H9 (cell line): Measurements from ENCODE around the gene SSB. TPM values are rescaled to one million over a fixed set of nuclear protein-coding genes. Genes with fewer than 3 reads are reported as not detected.

Source experiments
- DNase-seq: peaks from one replicate; pipeline ENCODE4 v3.0.0-alpha.2; 2017
- H2AFZ ChIP-seq: one replicate; pipeline ENCODE4 v1.6.1; 2013; ENCODE audit warnings: mild to moderate bottlenecking, low read length, control low read depth, moderate library complexity
- H2AK5ac ChIP-seq: 2 replicates; pipeline ENCODE4 v1.6.1; 2013; ENCODE audit warnings: low read length, control low read depth, mixed read lengths; ENCODE audit not compliant: insufficient read length
- H2BK120ac ChIP-seq: one replicate; pipeline ENCODE4 v1.6.1; 2013; ENCODE audit warnings: low read depth, mild to moderate bottlenecking, low read length, control low read depth, inconsistent platforms; ENCODE audit not compliant: poor library complexity, severe bottlenecking
- H2BK12ac ChIP-seq: 2 replicates; pipeline ENCODE4 v1.6.1; 2013; ENCODE audit warnings: low read length, control low read depth, mixed read lengths, low read depth; ENCODE audit not compliant: insufficient read length
- H2BK15ac ChIP-seq: 2 replicates; pipeline ENCODE4 v1.6.1; 2013; ENCODE audit warnings: low read depth, low read length, control low read depth
- H2BK20ac ChIP-seq: one replicate; pipeline ENCODE4 v1.6.1; 2013; ENCODE audit warnings: low read depth, mild to moderate bottlenecking, low read length, control low read depth, inconsistent platforms; ENCODE audit not compliant: poor library complexity, severe bottlenecking
- H2BK5ac ChIP-seq: 2 replicates; pipeline ENCODE4 v1.6.1; 2013; ENCODE audit warnings: low read length, control low read depth, mixed read lengths; ENCODE audit not compliant: insufficient read length
- H3K14ac ChIP-seq: 2 replicates; pipeline ENCODE4 v1.6.1; 2013; ENCODE audit warnings: low read length, control low read depth; ENCODE audit not compliant: insufficient read depth
- H3K18ac ChIP-seq: 2 replicates; pipeline ENCODE4 v1.6.1; 2013; ENCODE audit warnings: low read depth, mild to moderate bottlenecking, mixed read lengths, low read length, control low read depth; ENCODE audit not compliant: insufficient read length
- H3K23ac ChIP-seq: 2 replicates; pipeline ENCODE4 v1.6.1; 2013; ENCODE audit warnings: low read length, control low read depth, mixed read lengths, low read depth; ENCODE audit not compliant: insufficient read length
- H3K23me2 ChIP-seq: 2 replicates; pipeline ENCODE4 v1.6.1; 2013; ENCODE audit warnings: low read depth, mild to moderate bottlenecking, mixed read lengths, low read length, control low read depth; ENCODE audit not compliant: insufficient read length, poor library complexity, severe bottlenecking
- H3K27ac ChIP-seq: 2 replicates; pipeline ENCODE4 v1.5.1; 2013; ENCODE audit warnings: low read length, control low read depth, mixed read lengths, low read depth; ENCODE audit not compliant: insufficient read length
- H3K27me3 ChIP-seq: 2 replicates; pipeline ENCODE4 v1.6.1; 2013; ENCODE audit warnings: low read length, control low read depth, inconsistent platforms; ENCODE audit not compliant: insufficient read depth
- H3K4ac ChIP-seq: 2 replicates; pipeline ENCODE4 v1.6.1; 2013; ENCODE audit warnings: low read depth, mild to moderate bottlenecking, control low read depth, inconsistent platforms, low read length, moderate library complexity
- H3K4me1 ChIP-seq: 2 replicates; pipeline ENCODE4 v1.6.1; 2013; ENCODE audit warnings: low read length, control low read depth, inconsistent platforms; ENCODE audit not compliant: insufficient read depth
- H3K4me2 ChIP-seq: 2 replicates; pipeline ENCODE4 v1.6.1; 2013; ENCODE audit warnings: low read length, control low read depth, mixed read lengths; ENCODE audit not compliant: insufficient read length, insufficient read depth
- H3K56ac ChIP-seq: 2 replicates; pipeline ENCODE4 v1.6.1; 2013; ENCODE audit warnings: low read depth, mild to moderate bottlenecking, mixed read lengths, low read length, control low read depth; ENCODE audit not compliant: insufficient read length
- H3K79me1 ChIP-seq: 2 replicates; pipeline ENCODE4 v1.6.1; 2013; ENCODE audit warnings: low read depth, mild to moderate bottlenecking, moderate library complexity, low read length, control low read depth, inconsistent platforms; ENCODE audit not compliant: insufficient read depth, poor library complexity, severe bottlenecking
- H3K79me2 ChIP-seq: 2 replicates; pipeline ENCODE4 v1.6.1; 2013; ENCODE audit warnings: low read length, control low read depth, inconsistent platforms; ENCODE audit not compliant: insufficient read depth
- H3K9ac ChIP-seq: 2 replicates; pipeline ENCODE4 v1.6.1; 2013; ENCODE audit warnings: low read length, control low read depth, mixed read lengths; ENCODE audit not compliant: insufficient read length; ENCODE audit errors: extremely low read depth
- H3K9me3 ChIP-seq: one replicate; pipeline ENCODE4 v1.6.1; 2013; ENCODE audit warnings: low read depth, low read length, inconsistent platforms; ENCODE audit not compliant: control insufficient read depth
- H3T11ph ChIP-seq: one replicate; pipeline ENCODE4 v1.6.1; 2013; ENCODE audit warnings: mild to moderate bottlenecking, low read length, control low read depth, inconsistent platforms
- H4K20me1 ChIP-seq: one replicate; pipeline ENCODE4 v1.6.1; 2013; ENCODE audit not compliant: control insufficient read depth, insufficient read length, insufficient read depth
- H4K5ac ChIP-seq: 2 replicates; pipeline ENCODE4 v1.6.1; 2013; ENCODE audit warnings: low read depth, mild to moderate bottlenecking, mixed read lengths, low read length, control low read depth; ENCODE audit not compliant: insufficient read length
- H4K8ac ChIP-seq: replicated peaks from 2 replicates; pipeline ENCODE4 v1.6.1; 2013; ENCODE audit warnings: low read length, control low read depth, mixed read lengths, low read depth; ENCODE audit not compliant: insufficient read length
- H4K91ac ChIP-seq: 2 replicates; pipeline ENCODE4 v1.6.1; 2013; ENCODE audit warnings: low read depth, mild to moderate bottlenecking, moderate library complexity, mixed read lengths, low read length, control low read depth; ENCODE audit not compliant: insufficient read length
- H3K27ac Mint-ChIP-seq, 3 experiments: 2 replicates in 2 of 3; 3 replicates in 1 of 3; pipeline ENCODE4 v1.8.0; 2020 to 2021; ENCODE audit warnings: mixed read lengths in 3 of 3, mild to moderate bottlenecking in 1 of 3, moderate library complexity in 1 of 3
- H3K27me3 Mint-ChIP-seq: 2 replicates; pipeline ENCODE4 v1.8.0; 2021; ENCODE audit warnings: low read depth, mild to moderate bottlenecking, moderate library complexity, mixed read lengths
- H3K36me3 Mint-ChIP-seq, 3 experiments: 2 replicates in 2 of 3; 3 replicates in 1 of 3; pipeline ENCODE4 v1.8.0; 2020 to 2021; ENCODE audit warnings: low read depth in 3 of 3, mixed read lengths in 3 of 3; ENCODE audit not compliant: insufficient read depth in 1 of 3
- H3K4me1 Mint-ChIP-seq, 2 experiments: 2 replicates each; pipeline ENCODE4 v1.8.0; 2020; ENCODE audit warnings: mixed read lengths in 2 of 2
- H3K4me3 Mint-ChIP-seq, 2 experiments: 2 replicates in 1 of 2; 3 replicates in 1 of 2; pipeline ENCODE4 v1.8.0; 2020 to 2021; ENCODE audit warnings: mild to moderate bottlenecking in 2 of 2, mixed read lengths in 2 of 2, moderate library complexity in 1 of 2
- H3K9me3 Mint-ChIP-seq, 2 experiments: 2 replicates in 1 of 2; 3 replicates in 1 of 2; pipeline ENCODE4 v1.8.0; 2020; ENCODE audit warnings: mild to moderate bottlenecking in 2 of 2, mixed read lengths in 2 of 2, moderate library complexity in 1 of 2
- WGBS: extraction: QIAGEN DNeasy Blood & Tissue Kit; methylation state at CpG from one replicate; pipeline ENCODE4 v1.1.7; 2013; ENCODE audit warnings: missing lambda C conversion rate, low lambda C conversion rate, mixed read lengths; ENCODE audit not compliant: insufficient read length; ENCODE audit errors: extremely low coverage; 5-methylcytosine and 5-hydroxymethylcytosine counted together
- total RNA-seq: library from RNA; stranded (reverse); gene quantifications from 2 replicates; pipeline ENCODE4 v1.2.1, GENCODE V29; 2021
- TF ChIP-seq, protein P1 (sequence below): fragments of 200-600 bp; sonication (generic); conservative IDR thresholded peaks from 3 replicates; pipeline ENCODE4 v1.8.0; 2021; ENCODE audit warnings: antibody characterized with exemption, mild to moderate bottlenecking

The SSB gene
- total RNA-seq, 1 experiment from 2014 or later, result 248 TPM

DNA sequence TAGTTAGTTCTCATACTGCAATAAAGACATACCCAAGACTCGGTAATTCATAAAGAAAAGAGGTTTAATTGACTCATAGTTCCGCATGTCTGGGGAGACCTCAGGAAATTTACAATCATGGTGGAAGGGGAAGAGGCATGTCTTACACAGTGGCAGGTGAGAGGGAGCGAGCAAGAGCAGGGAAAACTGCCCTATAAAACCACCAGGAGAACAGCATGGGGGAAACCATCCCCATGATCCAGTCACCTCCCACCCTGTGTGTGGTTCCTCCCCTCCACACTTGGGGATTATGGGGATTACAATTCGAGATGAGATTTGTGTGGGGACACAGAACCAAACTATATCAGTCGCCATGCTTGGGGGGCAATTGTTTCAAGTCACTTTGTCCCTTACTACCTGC, 1.1 kb upstream of the SSB start:
- Histone ChIP-seq H2BK15ac (no peak overlapping the region), H3K9ac (no peak overlapping the region), H2BK5ac (no peak overlapping the region), H3K79me2 (peaks cover 11% of the 10 kb centered on the region; the same call in 1 of the 2 replicates), H3K9me3 (no peaks in the 10 kb centered on the region), H3K23me2 (peaks cover 3% of the 10 kb centered on the region), H3K4me1 (peaks cover 3% of the 10 kb centered on the region; the same call in 1 of the 2 replicates), H3K4ac (no peak overlapping the region), H4K8ac (no peak overlapping the region), H2AK5ac (no peak overlapping the region), H3T11ph (no peak overlapping the region), H3K23ac (no peak overlapping the region), H2BK12ac (no peak overlapping the region), H3K4me2 (no peak overlapping the region), H4K5ac (no peak overlapping the region), H3K14ac (no peak overlapping the region), H2BK120ac (no peak overlapping the region), H3K27ac (no peak overlapping the region), H3K27me3 (no peaks in the 10 kb centered on the region), H3K56ac (no peak overlapping the region), H2AFZ (no peak overlapping the region), H4K20me1 (no peaks in the 10 kb centered on the region), H3K79me1 (peaks cover 3% of the 10 kb centered on the region), H3K18ac (no peak overlapping the region), H4K91ac (no peak overlapping the region), H2BK20ac (no peak overlapping the region)
- TF ChIP-seq, protein P1, sequence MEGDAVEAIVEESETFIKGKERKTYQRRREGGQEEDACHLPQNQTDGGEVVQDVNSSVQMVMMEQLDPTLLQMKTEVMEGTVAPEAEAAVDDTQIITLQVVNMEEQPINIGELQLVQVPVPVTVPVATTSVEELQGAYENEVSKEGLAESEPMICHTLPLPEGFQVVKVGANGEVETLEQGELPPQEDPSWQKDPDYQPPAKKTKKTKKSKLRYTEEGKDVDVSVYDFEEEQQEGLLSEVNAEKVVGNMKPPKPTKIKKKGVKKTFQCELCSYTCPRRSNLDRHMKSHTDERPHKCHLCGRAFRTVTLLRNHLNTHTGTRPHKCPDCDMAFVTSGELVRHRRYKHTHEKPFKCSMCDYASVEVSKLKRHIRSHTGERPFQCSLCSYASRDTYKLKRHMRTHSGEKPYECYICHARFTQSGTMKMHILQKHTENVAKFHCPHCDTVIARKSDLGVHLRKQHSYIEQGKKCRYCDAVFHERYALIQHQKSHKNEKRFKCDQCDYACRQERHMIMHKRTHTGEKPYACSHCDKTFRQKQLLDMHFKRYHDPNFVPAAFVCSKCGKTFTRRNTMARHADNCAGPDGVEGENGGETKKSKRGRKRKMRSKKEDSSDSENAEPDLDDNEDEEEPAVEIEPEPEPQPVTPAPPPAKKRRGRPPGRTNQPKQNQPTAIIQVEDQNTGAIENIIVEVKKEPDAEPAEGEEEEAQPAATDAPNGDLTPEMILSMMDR, result no peak
- Mint-ChIP-seq H3K27ac (peak overlapping the region in 2 of 3 experiments; percentile 14 to 76; a peak in 3 of 7 replicates), H3K9me3 (no peaks in the 10 kb centered on the region; a peak in 1 of 5 replicates), H3K27me3 (no peaks in the 10 kb centered on the region), H3K4me1 (peaks cover 26 to 38% of the 10 kb centered on the region in 2 experiments), H3K36me3 (peaks cover 13 to 22% (median 18%) of the 10 kb centered on the region in 3 experiments; a peak in 6 of 7 replicates), H3K4me3 (peak overlapping the region; percentile 0 to 62; a peak in 3 of 5 replicates)
- no CpG with 5 or more reads among the region's 5 CpGs for WGBS
- peak; percentile 52 for DNase-seq
